ENCODE results near the gene CCDC3.
"Not testable (repeated sequence)": the region's sequence is repeated elsewhere in the genome, so short reads cannot be mapped to it uniquely, and the experiment has no call there.

Gene CCDC3

GRCh38 chr10:12874501-12874900 is 127.0 kb downstream of the CCDC3 start:
- Histone ChIP-seq H3K4me3 (ENCODE audit: low read length) (no peak overlapping the region), H3K9ac (ENCODE audit: low read length) (no peak overlapping the region), H3K36me3 (ENCODE audit: control insufficient read depth, insufficient read depth, low read length) (no peaks in the 10 kb centered on the region), H3K4me1 (ENCODE audit: control insufficient read depth, insufficient read depth, low read length) (no peaks in the 10 kb centered on the region), H3K27me3 (ENCODE audit: control insufficient read depth, insufficient read depth, low read length) (no peaks in the 10 kb centered on the region), H3K9me3 (ENCODE audit: control insufficient read depth, low read length) (no peaks in the 10 kb centered on the region)

GRCh38 chr10:12873172-12873571 is 128.3 kb downstream of the CCDC3 start:
- H3K4me3 ChIP-seq (ENCODE audit: low read length) = no peak overlapping the region
- H3K4me1 ChIP-seq (ENCODE audit: control insufficient read depth, insufficient read depth, low read length) = no peaks in the 10 kb centered on the region
- H3K9ac ChIP-seq (ENCODE audit: low read length) = no peak overlapping the region
- H3K27me3 ChIP-seq (ENCODE audit: control insufficient read depth, insufficient read depth, low read length) = no peaks in the 10 kb centered on the region
- no peaks in the 10 kb centered on the region for H3K9me3 ChIP-seq (ENCODE audit: control insufficient read depth, low read length)
- no peaks in the 10 kb centered on the region for H3K36me3 ChIP-seq (ENCODE audit: control insufficient read depth, insufficient read depth, low read length)

- H3K4me1 ChIP-seq (ENCODE audit: control insufficient read depth, insufficient read depth, low read length) = no peaks in the 10 kb centered on the region
- H3K36me3 ChIP-seq (ENCODE audit: control insufficient read depth, insufficient read depth, low read length) = no peaks in the 10 kb centered on the region
- no peaks in the 10 kb centered on the region for H3K27me3 ChIP-seq (ENCODE audit: control insufficient read depth, insufficient read depth, low read length)
- H3K4me3 ChIP-seq (ENCODE audit: low read length) = no peak overlapping the region
- no peaks in the 10 kb centered on the region for H3K9me3 ChIP-seq (ENCODE audit: control insufficient read depth, low read length)
- no peak overlapping the region for H3K9ac ChIP-seq (ENCODE audit: low read length)
These were observed 128.9 kb downstream of the CCDC3 start for GRCh38 chr10:12872577-12872976.

GRCh38 chr10:12869427-12869826 is 132.1 kb downstream of the CCDC3 start:
- Histone ChIP-seq H3K27me3 (ENCODE audit: control insufficient read depth, insufficient read depth, low read length) (no peaks in the 10 kb centered on the region), H3K9ac (ENCODE audit: low read length) (no peak overlapping the region), H3K9me3 (ENCODE audit: control insufficient read depth, low read length) (no peaks in the 10 kb centered on the region), H3K4me1 (ENCODE audit: control insufficient read depth, insufficient read depth, low read length) (no peaks in the 10 kb centered on the region), H3K36me3 (ENCODE audit: control insufficient read depth, insufficient read depth, low read length) (no peaks in the 10 kb centered on the region), H3K4me3 (ENCODE audit: low read length) (no peak overlapping the region)

GRCh38 chr10:12868229-12868628 is 133.3 kb downstream of the CCDC3 start:
- no peaks in the 10 kb centered on the region for H3K36me3 ChIP-seq (ENCODE audit: control insufficient read depth, insufficient read depth, low read length)
- H3K9me3 ChIP-seq (ENCODE audit: control insufficient read depth, low read length) = no peaks in the 10 kb centered on the region
- H3K4me1 ChIP-seq (ENCODE audit: control insufficient read depth, insufficient read depth, low read length) = no peaks in the 10 kb centered on the region
- no peak overlapping the region for H3K9ac ChIP-seq (ENCODE audit: low read length)
- H3K4me3 ChIP-seq (ENCODE audit: low read length) = no peak overlapping the region
- no peaks in the 10 kb centered on the region for H3K27me3 ChIP-seq (ENCODE audit: control insufficient read depth, insufficient read depth, low read length)

GRCh38 chr10:12865515-12865914 is 136.0 kb downstream of the CCDC3 start:
- H3K9ac ChIP-seq (ENCODE audit: low read length); H3K36me3 ChIP-seq (ENCODE audit: control insufficient read depth, insufficient read depth, low read length); H3K27me3 ChIP-seq (ENCODE audit: control insufficient read depth, insufficient read depth, low read length); H3K9me3 ChIP-seq (ENCODE audit: control insufficient read depth, low read length); H3K4me1 ChIP-seq (ENCODE audit: control insufficient read depth, insufficient read depth, low read length); H3K4me3 ChIP-seq (ENCODE audit: low read length): not testable (repeated sequence)

- Histone ChIP-seq H3K4me1 (ENCODE audit: control insufficient read depth, insufficient read depth, low read length) (no peaks in the 10 kb centered on the region), H3K4me3 (ENCODE audit: low read length) (no peak overlapping the region), H3K9me3 (ENCODE audit: control insufficient read depth, low read length) (no peaks in the 10 kb centered on the region), H3K9ac (ENCODE audit: low read length) (no peak overlapping the region), H3K36me3 (ENCODE audit: control insufficient read depth, insufficient read depth, low read length) (no peaks in the 10 kb centered on the region), H3K27me3 (ENCODE audit: control insufficient read depth, insufficient read depth, low read length) (no peaks in the 10 kb centered on the region)
These were observed 139.1 kb downstream of the CCDC3 start for GRCh38 chr10:12862459-12862858.

- H3K4me3 ChIP-seq (ENCODE audit: low read length) = no peak overlapping the region
- no peaks in the 10 kb centered on the region for H3K9me3 ChIP-seq (ENCODE audit: control insufficient read depth, low read length)
- H3K27me3 ChIP-seq (ENCODE audit: control insufficient read depth, insufficient read depth, low read length) = no peaks in the 10 kb centered on the region
- H3K36me3 ChIP-seq (ENCODE audit: control insufficient read depth, insufficient read depth, low read length) = no peaks in the 10 kb centered on the region
- H3K9ac ChIP-seq (ENCODE audit: low read length) = no peak overlapping the region
- no peaks in the 10 kb centered on the region for H3K4me1 ChIP-seq (ENCODE audit: control insufficient read depth, insufficient read depth, low read length)
These were observed 146.5 kb downstream of the CCDC3 start for GRCh38 chr10:12854988-12855387.

- no peaks in the 10 kb centered on the region for H3K4me1 ChIP-seq (ENCODE audit: control insufficient read depth, insufficient read depth, low read length)
- peaks cover 3% of the 10 kb centered on the region for H3K27me3 ChIP-seq (ENCODE audit: control insufficient read depth, insufficient read depth, low read length)
- H3K9me3 ChIP-seq (ENCODE audit: control insufficient read depth, low read length) = no peaks in the 10 kb centered on the region
- no peak overlapping the region for H3K9ac ChIP-seq (ENCODE audit: low read length)
- H3K4me3 ChIP-seq (ENCODE audit: low read length) = no peak overlapping the region
- H3K36me3 ChIP-seq (ENCODE audit: control insufficient read depth, insufficient read depth, low read length) = no peaks in the 10 kb centered on the region
These were observed 148.8 kb downstream of the CCDC3 start for GRCh38 chr10:12852687-12853086.

GRCh38 chr10:12849319-12850181 is 152.0 kb downstream of the CCDC3 start:
- no peaks in the 10 kb centered on the region for H3K4me1 ChIP-seq (ENCODE audit: control insufficient read depth, insufficient read depth, low read length)
- no peaks in the 10 kb centered on the region for H3K36me3 ChIP-seq (ENCODE audit: control insufficient read depth, insufficient read depth, low read length)

GRCh38 chr10:12848439-12849173 is 152.9 kb downstream of the CCDC3 start:
- peaks cover 3% of the 10 kb centered on the region for H3K27me3 ChIP-seq (ENCODE audit: control insufficient read depth, insufficient read depth, low read length)
- no peak overlapping the region for H3K9ac ChIP-seq (ENCODE audit: low read length)
- no peaks in the 10 kb centered on the region for H3K36me3 ChIP-seq (ENCODE audit: control insufficient read depth, insufficient read depth, low read length)
- no peaks in the 10 kb centered on the region for H3K9me3 ChIP-seq (ENCODE audit: control insufficient read depth, low read length)
- H3K4me3 ChIP-seq (ENCODE audit: low read length) = no peak overlapping the region
- no peaks in the 10 kb centered on the region for H3K4me1 ChIP-seq (ENCODE audit: control insufficient read depth, insufficient read depth, low read length)

More at GRCh38 chr10:12849319-12850181, 152.0 kb downstream of the CCDC3 start:
- Histone ChIP-seq H3K27me3 (ENCODE audit: control insufficient read depth, insufficient read depth, low read length) (peaks cover 3% of the 10 kb centered on the region), H3K9me3 (ENCODE audit: control insufficient read depth, low read length) (no peaks in the 10 kb centered on the region), H3K9ac (ENCODE audit: low read length) (no peak overlapping the region), H3K4me3 (ENCODE audit: low read length) (no peak overlapping the region)

- Histone ChIP-seq H3K9me3 (ENCODE audit: control insufficient read depth, low read length) (no peaks in the 10 kb centered on the region), H3K4me3 (ENCODE audit: low read length) (no peak overlapping the region), H3K36me3 (ENCODE audit: control insufficient read depth, insufficient read depth, low read length) (no peaks in the 10 kb centered on the region), H3K4me1 (ENCODE audit: control insufficient read depth, insufficient read depth, low read length) (no peaks in the 10 kb centered on the region), H3K9ac (ENCODE audit: low read length) (no peak overlapping the region), H3K27me3 (ENCODE audit: control insufficient read depth, insufficient read depth, low read length) (peaks cover 3% of the 10 kb centered on the region)
These were observed 154.0 kb downstream of the CCDC3 start for GRCh38 chr10:12847361-12847975.

Data from mucosa of stomach (tissue), 1 donor.